Motor neuron (in vitro differentiated cells): ENCODE data around the gene ZNF646. TPM values are rescaled to one million over a fixed set of nuclear protein-coding genes. Genes with fewer than 3 reads are reported as not detected.

Experiments
- ATAC-seq, 8 experiments: fragments of 200-7000 bp; cut with Tn5 transposase; replicated peaks in 6 of 8; 2 replicates each; pipeline ENCODE4 v1.8.0; 2021; ENCODE audit warnings: mild to moderate bottlenecking in 8 of 8, moderate library complexity in 8 of 8
- H3K27ac ChIP-seq, 2 donors: fragments of 250-450 bp; sonication (Bioruptor Pico); 2 replicates each; pipeline ENCODE4 v1.9.0; 2021; ENCODE audit warnings: antibody characterized with exemption in 2 of 2, mild to moderate bottlenecking in 2 of 2, moderate library complexity in 1 of 2
- H3K4me1 ChIP-seq, 2 donors: fragments of 250-450 bp; sonication (Bioruptor Pico); replicated peaks in 1 of 2; 2 replicates each; pipeline ENCODE4 v1.6.1; 2021; ENCODE audit warnings: antibody characterized with exemption in 2 of 2, mild to moderate bottlenecking in 2 of 2, moderate library complexity in 1 of 2
- H3K4me3 ChIP-seq, 5 donors: fragments of 250-450 bp; sonication (Bioruptor Pico); 2 replicates each; pipeline ENCODE4 v1.9.0; 2021; ENCODE audit warnings: antibody characterized with exemption in 5 of 5, mild to moderate bottlenecking in 5 of 5, moderate library complexity in 4 of 5
- WGBS, 10 experiments: fragments of 450-650 bp; shearing (Covaris generic); methylation state at CpG; one replicate each; pipeline ENCODE4 v1.0.0; 2022; 5-methylcytosine and 5-hydroxymethylcytosine counted together
- in situ Hi-C, 9 experiments: fragments of 400-800 bp; cut with MboI; loops; one replicate each; pipeline ENCODE4 v1.15.0; 2021; ENCODE audit warnings: low sequenced_read_pairs in 9 of 9, low pct_unique_long_range_greater_than_20kb in 2 of 9; ENCODE audit not compliant: unreplicated experiment in 9 of 9
- total RNA-seq, 8 experiments: library from RNA; unstranded; fragments of 300-600 nt; gene quantifications; 2 replicates each; pipeline versions ENCODE4 v1.2.3 to v1.2.4, GENCODE V29; 2022

ZNF646 gene
- total RNA-seq, 8 experiments from 2014 or later: 9.8 to 23.0 (median 12.6) TPM

GRCh38 chr16:31073142-31073969, 866 bp upstream of the ZNF646 start:
- in situ Hi-C loops: no loop called here
- Histone ChIP-seq H3K4me3 (peak overlapping the region; percentile 63 to 99 (median 81)), H3K27ac (peak overlapping the region; percentile 92 to 96), H3K4me1 (peaks cover 4 to 8% of the 10 kb centered on the region in 2 donors)
- 0 to 7% (median 0%) methylated on average over 3 to 20 of the region's 83 CpGs; no CpG with 5 or more reads in 4 of the 10 experiments for WGBS, 10 experiments
- ATAC-seq: peak; percentile 56 to 83 (median 78)

GRCh38 chr16:31074814-31075183, 577 bp downstream of the ZNF646 start:
- Histone ChIP-seq H3K27ac (peak overlapping the region; percentile 92 to 96), H3K4me1 (peaks cover 4 to 8% of the 10 kb centered on the region in 2 donors), H3K4me3 (peak overlapping the region; percentile 63 to 99 (median 81))
- no peak for ATAC-seq
- in situ Hi-C loops: no loop called here
- WGBS, 10 experiments: 0 to 13% (median 0%) methylated on average over 1 to 7 of the region's 7 CpGs

- 42 to 67% (median 60%) methylated on average over 1 to 8 of the region's 16 CpGs; no CpG with 5 or more reads in 7 of the 10 experiments for WGBS, 10 experiments
- no peak for ATAC-seq
- no peak overlapping the region for H3K4me3 ChIP-seq
- H3K4me1 ChIP-seq: peaks cover 4 to 8% of the 10 kb centered on the region in 2 donors
- in situ Hi-C loops: no loop called here
- H3K27ac ChIP-seq: no peak overlapping the region
Measured at GRCh38 chr16:31076319-31076718, 2.1 kb downstream of the ZNF646 start.

GRCh38 chr16:31077024-31077423, 2.8 kb downstream of the ZNF646 start:
- no peak overlapping the region for H3K4me3 ChIP-seq
- WGBS, 10 experiments: 93 to 100% (median 100%) methylated on average over 1 to 3 of the region's 13 CpGs; no CpG with 5 or more reads in 7 of the 10 experiments
- in situ Hi-C loops: no loop called here
- peaks cover 4% of the 10 kb centered on the region in 2 donors for H3K4me1 ChIP-seq
- no peak for ATAC-seq
- H3K27ac ChIP-seq: no peak overlapping the region

- no peak for ATAC-seq
- in situ Hi-C loops: no loop called here
- WGBS, 10 experiments: 83 to 100% (median 88%) methylated on average over 2 to 9 of the region's 30 CpGs; no CpG with 5 or more reads in 5 of the 10 experiments
- H3K4me1 ChIP-seq: peaks cover 3 to 4% of the 10 kb centered on the region in 2 donors
- no peak overlapping the region for H3K4me3 ChIP-seq
- H3K27ac ChIP-seq: no peak overlapping the region
Measured at GRCh38 chr16:31077592-31078396, 3.6 kb downstream of the ZNF646 start.

GRCh38 chr16:31078597-31079341, 4.5 kb downstream of the ZNF646 start:
- in situ Hi-C loops: no loop called here
- Histone ChIP-seq H3K4me1 (peaks cover 3 to 4% of the 10 kb centered on the region in 2 donors), H3K27ac (no peak overlapping the region), H3K4me3 (no peak overlapping the region)
- no peak for ATAC-seq
- 80 to 100% (median 92%) methylated on average over 2 to 8 of the region's 15 CpGs; no CpG with 5 or more reads in 3 of the 10 experiments for WGBS, 10 experiments

- Histone ChIP-seq H3K4me3 (no peak overlapping the region), H3K4me1 (peaks cover 3 to 4% of the 10 kb centered on the region in 2 donors), H3K27ac (no peak overlapping the region)
- no peak for ATAC-seq
- in situ Hi-C loops: no loop called here
- WGBS, 10 experiments: 83 to 95% methylated on average over 2 to 3 of the region's 13 CpGs; no CpG with 5 or more reads in 8 of the 10 experiments
Measured at GRCh38 chr16:31079342-31079944, 5.2 kb downstream of the ZNF646 start.

- no peak overlapping the region for H3K4me3 ChIP-seq
- in situ Hi-C loops: no loop called here
- peaks cover 2% of the 10 kb centered on the region in 2 donors for H3K4me1 ChIP-seq
- no peak for ATAC-seq
- H3K27ac ChIP-seq: no peak overlapping the region
- WGBS, 10 experiments: 80 to 100% (median 96%) methylated on average over 2 to 7 of the region's 40 CpGs; no CpG with 5 or more reads in 6 of the 10 experiments
Measured at GRCh38 chr16:31080035-31080629, 5.9 kb downstream of the ZNF646 start.

GRCh38 chr16:31080756-31081419, 6.7 kb downstream of the ZNF646 start:
- Histone ChIP-seq H3K4me1 (no peaks in the 10 kb centered on the region), H3K27ac (no peak overlapping the region), H3K4me3 (no peak overlapping the region)
- 40 to 100% (median 94%) methylated on average over 1 to 5 of the region's 13 CpGs; no CpG with 5 or more reads in 4 of the 10 experiments for WGBS, 10 experiments
- in situ Hi-C loops: no loop called here
- ATAC-seq: no peak

- WGBS, 10 experiments: 60 to 100% (median 84%) methylated on average over 2 to 5 of the region's 26 CpGs; no CpG with 5 or more reads in 3 of the 10 experiments
- ATAC-seq: no peak
- Histone ChIP-seq H3K27ac (no peak overlapping the region), H3K4me3 (no peak overlapping the region), H3K4me1 (no peaks in the 10 kb centered on the region)
- in situ Hi-C loops: no loop called here
Measured at GRCh38 chr16:31081428-31082351, 7.5 kb downstream of the ZNF646 start.
